ENCODE measurements around the gene ST3GAL6.

DNA sequence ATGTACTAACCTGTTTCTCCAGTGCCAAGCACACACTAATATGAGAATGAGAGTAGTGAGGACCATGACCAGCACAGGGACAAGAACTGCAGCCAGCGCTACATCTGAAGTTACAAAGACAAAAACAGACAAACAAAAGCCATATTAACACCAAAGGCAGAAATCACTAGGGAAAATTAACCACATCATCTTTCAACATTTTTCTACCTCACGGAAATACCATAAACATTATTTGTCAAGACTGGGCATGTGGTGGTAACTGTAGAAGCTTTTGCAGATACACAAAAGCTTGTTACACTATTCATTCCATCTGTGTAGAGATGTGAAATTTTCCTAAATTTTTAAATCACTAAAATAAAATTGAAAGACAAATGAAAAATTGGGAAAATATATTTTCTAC lies 44.9 kb downstream of the ST3GAL6 start:
- TF ChIP-seq POLR2AphosphoS5 (IDR thresholded peaks at IDR 0.05; ENCODE audit: insufficient read depth, low read depth, low read length), result no peak
- TF ChIP-seq, protein P1, sequence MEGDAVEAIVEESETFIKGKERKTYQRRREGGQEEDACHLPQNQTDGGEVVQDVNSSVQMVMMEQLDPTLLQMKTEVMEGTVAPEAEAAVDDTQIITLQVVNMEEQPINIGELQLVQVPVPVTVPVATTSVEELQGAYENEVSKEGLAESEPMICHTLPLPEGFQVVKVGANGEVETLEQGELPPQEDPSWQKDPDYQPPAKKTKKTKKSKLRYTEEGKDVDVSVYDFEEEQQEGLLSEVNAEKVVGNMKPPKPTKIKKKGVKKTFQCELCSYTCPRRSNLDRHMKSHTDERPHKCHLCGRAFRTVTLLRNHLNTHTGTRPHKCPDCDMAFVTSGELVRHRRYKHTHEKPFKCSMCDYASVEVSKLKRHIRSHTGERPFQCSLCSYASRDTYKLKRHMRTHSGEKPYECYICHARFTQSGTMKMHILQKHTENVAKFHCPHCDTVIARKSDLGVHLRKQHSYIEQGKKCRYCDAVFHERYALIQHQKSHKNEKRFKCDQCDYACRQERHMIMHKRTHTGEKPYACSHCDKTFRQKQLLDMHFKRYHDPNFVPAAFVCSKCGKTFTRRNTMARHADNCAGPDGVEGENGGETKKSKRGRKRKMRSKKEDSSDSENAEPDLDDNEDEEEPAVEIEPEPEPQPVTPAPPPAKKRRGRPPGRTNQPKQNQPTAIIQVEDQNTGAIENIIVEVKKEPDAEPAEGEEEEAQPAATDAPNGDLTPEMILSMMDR (IDR thresholded peaks at IDR 0.05; ENCODE audit: extremely low read depth in 1 of 2, insufficient read depth in 1 of 2, low read depth in 1 of 2, low read length in 2 of 2), result no peak

All from endothelial cell of umbilical vein (primary cell).